ENCODE data around the gene DYNC1H1.

DYNC1H1 gene

GRCh38 chr14:102085948-102086708, 121.8 kb downstream of the DYNC1H1 start:
- TF ChIP-seq CTCF (IDR thresholded peaks at IDR 0.05) = no peak
- H3K27ac ChIP-seq = peak overlapping the region; percentile 90
- no peak overlapping the region for H2AFZ ChIP-seq
- no peaks in the 10 kb centered on the region for H3K36me3 ChIP-seq (ENCODE audit: control insufficient read depth, insufficient read depth, low read length)
- no peaks in the 10 kb centered on the region for H3K9me3 ChIP-seq (ENCODE audit: control insufficient read depth, low read length)
- peaks cover 14% of the 10 kb centered on the region for H3K79me2 ChIP-seq
- H3K27me3 ChIP-seq (ENCODE audit: control insufficient read depth, insufficient read depth, low read length) = no peaks in the 10 kb centered on the region
- H3K4me2 ChIP-seq (ENCODE audit: low read length) = peak overlapping the region; percentile 84
- H3K4me3 ChIP-seq (ENCODE audit: low read depth, low read length) = peak overlapping the region; percentile 81
- H3K4me1 ChIP-seq = peaks cover 33% of the 10 kb centered on the region
- peak overlapping the region; percentile 23 for H3K9ac ChIP-seq

- peak overlapping the region; percentile 81 for H3K4me3 ChIP-seq (ENCODE audit: low read depth, low read length)
- peak overlapping the region; percentile 47 for H3K4me2 ChIP-seq (ENCODE audit: low read length)
- no peaks in the 10 kb centered on the region for H3K9me3 ChIP-seq (ENCODE audit: control insufficient read depth, low read length)
- H3K9ac ChIP-seq = peak overlapping the region; percentile 71
- TF ChIP-seq CTCF (IDR thresholded peaks at IDR 0.05) = no peak
- H3K36me3 ChIP-seq (ENCODE audit: control insufficient read depth, insufficient read depth, low read length) = no peaks in the 10 kb centered on the region
- H3K27ac ChIP-seq = peak overlapping the region; percentile 90
- H3K4me1 ChIP-seq = peaks cover 29% of the 10 kb centered on the region
- H3K27me3 ChIP-seq (ENCODE audit: control insufficient read depth, insufficient read depth, low read length) = no peaks in the 10 kb centered on the region
- peaks cover 14% of the 10 kb centered on the region for H3K79me2 ChIP-seq
- H2AFZ ChIP-seq = peak overlapping the region; percentile 74
Measured at GRCh38 chr14:102086709-102086971, 122.3 kb downstream of the DYNC1H1 start.

- H3K4me3 ChIP-seq (ENCODE audit: low read depth, low read length) = peak within 1 kb of the TSS; percentile 87
- H3K4me1 ChIP-seq = peaks cover 26% of the 10 kb centered on the region
- peak within 1 kb of the TSS; percentile 97 for H3K4me2 ChIP-seq (ENCODE audit: low read length)
- H2AFZ ChIP-seq = peak within 1 kb of the TSS; percentile 99
- peaks cover 14% of the 10 kb centered on the region for H3K79me2 ChIP-seq
- H3K27ac ChIP-seq = peak within 1 kb of the TSS; percentile 92
- H3K9me3 ChIP-seq (ENCODE audit: control insufficient read depth, low read length) = no peaks in the 10 kb centered on the region
- no peaks in the 10 kb centered on the region for H3K27me3 ChIP-seq (ENCODE audit: control insufficient read depth, insufficient read depth, low read length)
- no peaks in the 10 kb centered on the region for H3K36me3 ChIP-seq (ENCODE audit: control insufficient read depth, insufficient read depth, low read length)
- H3K9ac ChIP-seq = peak within 1 kb of the TSS; percentile 71
- TF ChIP-seq CTCF (IDR thresholded peaks at IDR 0.05) = peak; percentile 17
Measured at GRCh38 chr14:102086972-102087761, 122.8 kb downstream of the DYNC1H1 start, which contains the start of gene HSP90AA1. Gene HSP90AA1 (minus strand): TSS chr14:102087044. CDS start chr14:102086378, 666 bp downstream.

- no peak for TF ChIP-seq CTCF (IDR thresholded peaks at IDR 0.05)
- peaks cover 14% of the 10 kb centered on the region for H3K79me2 ChIP-seq
- peak overlapping the region; percentile 97 for H3K4me2 ChIP-seq (ENCODE audit: low read length)
- no peak overlapping the region for H3K9ac ChIP-seq
- H3K27ac ChIP-seq = peak overlapping the region; percentile 92
- H3K4me1 ChIP-seq = peaks cover 25% of the 10 kb centered on the region
- H3K27me3 ChIP-seq (ENCODE audit: control insufficient read depth, insufficient read depth, low read length) = no peaks in the 10 kb centered on the region
- no peaks in the 10 kb centered on the region for H3K9me3 ChIP-seq (ENCODE audit: control insufficient read depth, low read length)
- no peaks in the 10 kb centered on the region for H3K36me3 ChIP-seq (ENCODE audit: control insufficient read depth, insufficient read depth, low read length)
- peak overlapping the region; percentile 87 for H3K4me3 ChIP-seq (ENCODE audit: low read depth, low read length)
- H2AFZ ChIP-seq = peak overlapping the region; percentile 99
Measured at GRCh38 chr14:102087762-102088011, 123.3 kb downstream of the DYNC1H1 start.
